Measurements from ENCODE around the gene IFNAR1. TPM values are rescaled to one million over a fixed set of nuclear protein-coding genes. Genes with fewer than 3 reads are reported as not detected.
A peak's percentile ranks its signal among the peaks of the same experiment; 100 is the strongest.

Gene IFNAR1
- total RNA-seq, 1 experiment from 2014 or later: 20.5 TPM

DNA sequence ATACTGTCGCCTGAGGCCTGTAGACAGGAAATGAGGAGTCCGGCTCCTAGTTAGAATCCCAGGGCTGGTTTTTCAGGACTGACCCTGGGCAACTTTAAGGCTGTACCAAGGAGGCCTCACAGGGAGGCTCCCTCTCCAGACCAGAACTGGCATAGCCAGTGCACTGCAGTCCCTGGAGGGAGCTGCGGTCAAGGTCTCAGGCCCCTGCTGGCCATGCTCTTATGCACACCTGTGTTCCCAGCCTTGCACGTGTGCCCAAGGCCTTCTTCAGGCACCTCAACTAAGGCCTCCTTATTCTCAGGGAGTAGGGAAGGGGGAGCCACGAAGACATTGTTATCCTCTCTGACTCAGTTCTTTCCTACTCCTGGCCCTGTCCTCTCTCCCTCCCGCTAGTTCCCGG lies 22.0 kb upstream of the IFNAR1 start:
- DNase-seq (ENCODE audit: low read depth, low spot score): no peak
- Histone ChIP-seq H3K9me3 (ENCODE audit: control insufficient read depth in 1 of 2, insufficient read depth in 1 of 2, low read depth in 1 of 2, low read length in 2 of 2) (no peaks in the 10 kb centered on the region), H4K20me1 (ENCODE audit: insufficient read depth) (no peaks in the 10 kb centered on the region), H3K9me2 (ENCODE audit: insufficient read depth) (no peaks in the 10 kb centered on the region), H3K36me3 (ENCODE audit: control insufficient read depth in 1 of 2, insufficient read depth in 2 of 2, low read length in 2 of 2) (no peaks in the 10 kb centered on the region), H3K27ac (ENCODE audit: low read depth, low read length) (no peak overlapping the region), H3K79me2 (ENCODE audit: insufficient read depth, low read length) (no peaks in the 10 kb centered on the region), H2AFZ (ENCODE audit: low read depth, low read length, poor library complexity, severe bottlenecking) (no peak overlapping the region), H3K9ac (ENCODE audit: low read length) (no peak overlapping the region), H3K4me3 (replicated peaks in 1 of 2; ENCODE audit: low read depth in 1 of 2, low read length in 2 of 2) (no peak overlapping the region), H3K4me1 (ENCODE audit: control insufficient read depth in 1 of 2, insufficient read depth in 2 of 2, low read length in 2 of 2) (peaks cover 0 to 8% of the 10 kb centered on the region in 2 experiments; a peak in 1 of 4 replicates), H3K4me2 (ENCODE audit: low read length) (no peak overlapping the region), H3K27me3 (ENCODE audit: insufficient read depth, low read length) (no peaks in the 10 kb centered on the region)
- intact Hi-C loops (cut with micrococcal nuclease): no loop called here
- peak; percentile 98 for ATAC-seq
- BruUV-seq (replicated peaks): no TSS peak
- ChIA-PET CTCF (interaction anchor here (1.0 kb wide), 1 partner anchor 103 kb away, joined by 3 read pairs; no protein-coding TSS in a partner anchor), POLR2A (no interaction called here), RAD21 (ENCODE audit: low non-redundant PET in 1 of 2, low total read pairs in 2 of 2, uncharacterized antibody in 2 of 2, unreplicated experiment in 2 of 2) (no interaction called here)
- TF ChIP-seq, protein P1, sequence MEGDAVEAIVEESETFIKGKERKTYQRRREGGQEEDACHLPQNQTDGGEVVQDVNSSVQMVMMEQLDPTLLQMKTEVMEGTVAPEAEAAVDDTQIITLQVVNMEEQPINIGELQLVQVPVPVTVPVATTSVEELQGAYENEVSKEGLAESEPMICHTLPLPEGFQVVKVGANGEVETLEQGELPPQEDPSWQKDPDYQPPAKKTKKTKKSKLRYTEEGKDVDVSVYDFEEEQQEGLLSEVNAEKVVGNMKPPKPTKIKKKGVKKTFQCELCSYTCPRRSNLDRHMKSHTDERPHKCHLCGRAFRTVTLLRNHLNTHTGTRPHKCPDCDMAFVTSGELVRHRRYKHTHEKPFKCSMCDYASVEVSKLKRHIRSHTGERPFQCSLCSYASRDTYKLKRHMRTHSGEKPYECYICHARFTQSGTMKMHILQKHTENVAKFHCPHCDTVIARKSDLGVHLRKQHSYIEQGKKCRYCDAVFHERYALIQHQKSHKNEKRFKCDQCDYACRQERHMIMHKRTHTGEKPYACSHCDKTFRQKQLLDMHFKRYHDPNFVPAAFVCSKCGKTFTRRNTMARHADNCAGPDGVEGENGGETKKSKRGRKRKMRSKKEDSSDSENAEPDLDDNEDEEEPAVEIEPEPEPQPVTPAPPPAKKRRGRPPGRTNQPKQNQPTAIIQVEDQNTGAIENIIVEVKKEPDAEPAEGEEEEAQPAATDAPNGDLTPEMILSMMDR (IDR thresholded peaks at IDR 0.05 in 2 of 3, conservative IDR thresholded peaks at IDR 0.05 in 1 of 3; ENCODE audit: borderline replicate concordance in 1 of 3, insufficient read depth in 1 of 3, low read depth in 2 of 3, low read length in 2 of 3): peak; percentile 10 to 45 (median 41); a peak in 4 of 6 replicates
- TF ChIP-seq EZH2 (IDR thresholded peaks at IDR 0.05): no peak

DNA sequence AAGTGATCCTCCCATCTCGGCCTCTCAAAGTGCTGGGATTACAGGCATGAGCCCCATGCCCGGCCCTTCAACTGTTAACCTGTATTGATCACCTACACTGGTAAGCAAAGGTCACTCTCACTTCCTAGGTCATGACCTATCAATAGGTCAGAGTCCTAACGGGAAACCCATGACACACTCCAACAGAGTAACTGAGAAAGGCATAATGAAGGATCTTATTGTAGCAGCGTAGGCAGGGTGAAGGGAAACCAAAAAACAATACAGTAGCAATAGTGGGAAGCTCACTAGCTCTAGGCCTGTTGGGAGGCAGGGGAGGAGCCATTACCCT lies 19.5 kb upstream of the IFNAR1 start:
- BruUV-seq (replicated peaks): no TSS peak
- Histone ChIP-seq H3K4me1 (ENCODE audit: control insufficient read depth in 1 of 2, insufficient read depth in 2 of 2, low read length in 2 of 2) (no peaks in the 10 kb centered on the region), H3K27me3 (ENCODE audit: insufficient read depth, low read length) (no peaks in the 10 kb centered on the region), H2AFZ (ENCODE audit: low read depth, low read length, poor library complexity, severe bottlenecking) (no peak overlapping the region), H3K36me3 (ENCODE audit: control insufficient read depth in 1 of 2, insufficient read depth in 2 of 2, low read length in 2 of 2) (no peaks in the 10 kb centered on the region), H4K20me1 (ENCODE audit: insufficient read depth) (no peaks in the 10 kb centered on the region), H3K9ac (ENCODE audit: low read length) (no peak overlapping the region), H3K79me2 (ENCODE audit: insufficient read depth, low read length) (no peaks in the 10 kb centered on the region), H3K9me3 (ENCODE audit: control insufficient read depth in 1 of 2, insufficient read depth in 1 of 2, low read depth in 1 of 2, low read length in 2 of 2) (no peaks in the 10 kb centered on the region; a peak in 1 of 4 replicates), H3K9me2 (ENCODE audit: insufficient read depth) (no peaks in the 10 kb centered on the region), H3K4me3 (replicated peaks in 1 of 2; ENCODE audit: low read depth in 1 of 2, low read length in 2 of 2) (no peak overlapping the region), H3K4me2 (ENCODE audit: low read length) (no peak overlapping the region), H3K27ac (ENCODE audit: low read depth, low read length) (no peak overlapping the region)
- intact Hi-C loops (cut with micrococcal nuclease): no loop called here
- POLR2A ChIA-PET: no interaction called here
- ATAC-seq (no peak), DNase-seq (ENCODE audit: low read depth, low spot score) (no peak)
- RAD21 ChIA-PET (ENCODE audit: low non-redundant PET in 1 of 2, low total read pairs in 2 of 2, uncharacterized antibody in 2 of 2, unreplicated experiment in 2 of 2): no interaction called here
- CTCF ChIA-PET: no interaction called here
- TF ChIP-seq SIN3A (IDR thresholded peaks at IDR 0.05; ENCODE audit: low read depth) (no peak), EZH2 (IDR thresholded peaks at IDR 0.05) (no peak), ELF1 (IDR thresholded peaks at IDR 0.05; ENCODE audit: borderline replicate concordance, low read depth) (no peak), ZFX (IDR thresholded peaks at IDR 0.05) (no peak), SRF (IDR thresholded peaks at IDR 0.05; ENCODE audit: low read depth) (no peak), POLR2AphosphoS5 (IDR thresholded peaks at IDR 0.05; ENCODE audit: low read depth, low read length) (no peak), RAD21 (IDR thresholded peaks at IDR 0.05; ENCODE audit: low read depth) (no peak), CEBPB (IDR thresholded peaks at IDR 0.05; ENCODE audit: low read depth) (no peak), CBX3 (IDR thresholded peaks at IDR 0.05; ENCODE audit: low read depth) (no peak), FOSL1 (IDR thresholded peaks at IDR 0.05; ENCODE audit: low read depth) (no peak)
- TF ChIP-seq, protein P2, sequence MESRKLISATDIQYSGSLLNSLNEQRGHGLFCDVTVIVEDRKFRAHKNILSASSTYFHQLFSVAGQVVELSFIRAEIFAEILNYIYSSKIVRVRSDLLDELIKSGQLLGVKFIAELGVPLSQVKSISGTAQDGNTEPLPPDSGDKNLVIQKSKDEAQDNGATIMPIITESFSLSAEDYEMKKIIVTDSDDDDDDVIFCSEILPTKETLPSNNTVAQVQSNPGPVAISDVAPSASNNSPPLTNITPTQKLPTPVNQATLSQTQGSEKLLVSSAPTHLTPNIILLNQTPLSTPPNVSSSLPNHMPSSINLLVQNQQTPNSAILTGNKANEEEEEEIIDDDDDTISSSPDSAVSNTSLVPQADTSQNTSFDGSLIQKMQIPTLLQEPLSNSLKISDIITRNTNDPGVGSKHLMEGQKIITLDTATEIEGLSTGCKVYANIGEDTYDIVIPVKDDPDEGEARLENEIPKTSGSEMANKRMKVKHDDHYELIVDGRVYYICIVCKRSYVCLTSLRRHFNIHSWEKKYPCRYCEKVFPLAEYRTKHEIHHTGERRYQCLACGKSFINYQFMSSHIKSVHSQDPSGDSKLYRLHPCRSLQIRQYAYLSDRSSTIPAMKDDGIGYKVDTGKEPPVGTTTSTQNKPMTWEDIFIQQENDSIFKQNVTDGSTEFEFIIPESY (IDR thresholded peaks at IDR 0.05; ENCODE audit: extremely low read depth, insufficient replicate concordance, low read length): no peak
- TF ChIP-seq, protein P3, sequence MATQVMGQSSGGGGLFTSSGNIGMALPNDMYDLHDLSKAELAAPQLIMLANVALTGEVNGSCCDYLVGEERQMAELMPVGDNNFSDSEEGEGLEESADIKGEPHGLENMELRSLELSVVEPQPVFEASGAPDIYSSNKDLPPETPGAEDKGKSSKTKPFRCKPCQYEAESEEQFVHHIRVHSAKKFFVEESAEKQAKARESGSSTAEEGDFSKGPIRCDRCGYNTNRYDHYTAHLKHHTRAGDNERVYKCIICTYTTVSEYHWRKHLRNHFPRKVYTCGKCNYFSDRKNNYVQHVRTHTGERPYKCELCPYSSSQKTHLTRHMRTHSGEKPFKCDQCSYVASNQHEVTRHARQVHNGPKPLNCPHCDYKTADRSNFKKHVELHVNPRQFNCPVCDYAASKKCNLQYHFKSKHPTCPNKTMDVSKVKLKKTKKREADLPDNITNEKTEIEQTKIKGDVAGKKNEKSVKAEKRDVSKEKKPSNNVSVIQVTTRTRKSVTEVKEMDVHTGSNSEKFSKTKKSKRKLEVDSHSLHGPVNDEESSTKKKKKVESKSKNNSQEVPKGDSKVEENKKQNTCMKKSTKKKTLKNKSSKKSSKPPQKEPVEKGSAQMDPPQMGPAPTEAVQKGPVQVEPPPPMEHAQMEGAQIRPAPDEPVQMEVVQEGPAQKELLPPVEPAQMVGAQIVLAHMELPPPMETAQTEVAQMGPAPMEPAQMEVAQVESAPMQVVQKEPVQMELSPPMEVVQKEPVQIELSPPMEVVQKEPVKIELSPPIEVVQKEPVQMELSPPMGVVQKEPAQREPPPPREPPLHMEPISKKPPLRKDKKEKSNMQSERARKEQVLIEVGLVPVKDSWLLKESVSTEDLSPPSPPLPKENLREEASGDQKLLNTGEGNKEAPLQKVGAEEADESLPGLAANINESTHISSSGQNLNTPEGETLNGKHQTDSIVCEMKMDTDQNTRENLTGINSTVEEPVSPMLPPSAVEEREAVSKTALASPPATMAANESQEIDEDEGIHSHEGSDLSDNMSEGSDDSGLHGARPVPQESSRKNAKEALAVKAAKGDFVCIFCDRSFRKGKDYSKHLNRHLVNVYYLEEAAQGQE (IDR thresholded peaks at IDR 0.05; ENCODE audit: low read depth): no peak
